GM23338 (cell line): ENCODE results near the gene DPH5. TPM values are rescaled to one million over a fixed set of nuclear protein-coding genes. Genes with fewer than 3 reads are reported as not detected.
"Not testable (repeated sequence)": the region's sequence is repeated elsewhere in the genome, so short reads cannot be mapped to it uniquely, and the experiment has no call there.

Source experiments
- ATAC-seq: fragments of 200-7000 bp; cut with Tn5 transposase; 3 replicates; pipeline ENCODE4 v1.9.1; 2020
- DNase-seq: peaks from one replicate; pipeline ENCODE4 v3.0.0-alpha.2; 2015; ENCODE audit warnings: low spot score
- H2AFZ ChIP-seq: fragments of 200-600 bp; sonication (generic); 2 replicates; pipeline ENCODE4 v1.8.0; 2016; ENCODE audit warnings: antibody characterized with exemption, mild to moderate bottlenecking, moderate library complexity
- H3F3A ChIP-seq: fragments of 200-600 bp; sonication (generic); replicated peaks from 2 replicates; pipeline ENCODE4 v1.8.0; 2017; ENCODE audit warnings: antibody characterized with exemption, mixed run types, low read depth
- H3K27ac ChIP-seq: fragments of 200-600 bp; sonication (generic); 2 replicates; pipeline ENCODE4 v1.6.1; 2016; ENCODE audit warnings: low read depth
- H3K27me3 ChIP-seq: fragments of 200-600 bp; sonication (generic); 2 replicates; pipeline ENCODE4 v1.8.0; 2016; ENCODE audit warnings: mild to moderate bottlenecking, mixed run types, moderate library complexity; ENCODE audit not compliant: insufficient read depth
- H3K36me3 ChIP-seq: fragments of 200-600 bp; sonication (generic); 2 replicates; pipeline ENCODE4 v1.8.0; 2016; ENCODE audit warnings: mild to moderate bottlenecking; ENCODE audit not compliant: insufficient read depth
- H3K4me1 ChIP-seq: fragments of 200-600 bp; sonication (generic); 2 replicates; pipeline ENCODE4 v1.8.0; 2016; ENCODE audit warnings: mild to moderate bottlenecking, moderate library complexity; ENCODE audit not compliant: insufficient read depth
- H3K4me2 ChIP-seq: fragments of 200-600 bp; sonication (generic); 2 replicates; pipeline ENCODE4 v1.7.1; 2017; ENCODE audit warnings: mixed run types
- H3K4me3 ChIP-seq: fragments of 200-600 bp; sonication (generic); 2 replicates; pipeline ENCODE4 v1.6.1; 2016; ENCODE audit warnings: mixed run types
- H3K79me2 ChIP-seq: fragments of 200-600 bp; sonication (generic); replicated peaks from 2 replicates; pipeline ENCODE4 v1.8.0; 2017; ENCODE audit warnings: mild to moderate bottlenecking; ENCODE audit not compliant: insufficient read depth
- H3K9me2 ChIP-seq: fragments of 200-600 bp; sonication (generic); 2 replicates; pipeline ENCODE4 v1.8.0; 2017; ENCODE audit not compliant: insufficient read depth
- H4K20me1 ChIP-seq: fragments of 200-600 bp; sonication (generic); replicated peaks from 2 replicates; pipeline ENCODE4 v1.8.0; 2017; ENCODE audit warnings: mild to moderate bottlenecking; ENCODE audit not compliant: insufficient read depth
- H3K27ac Mint-ChIP-seq: 2 replicates; pipeline ENCODE4 v1.8.0; 2020; ENCODE audit warnings: inconsistent platforms, mild to moderate bottlenecking, moderate library complexity, mixed read lengths
- H3K27me3 Mint-ChIP-seq: 3 replicates; pipeline ENCODE4 v1.8.0; 2022; ENCODE audit warnings: low read depth, mild to moderate bottlenecking, moderate library complexity, mixed read lengths, inconsistent platforms; ENCODE audit not compliant: insufficient read depth, poor library complexity
- H3K36me3 Mint-ChIP-seq: 3 replicates; pipeline ENCODE4 v1.8.0; 2021; ENCODE audit warnings: low read depth, mild to moderate bottlenecking, inconsistent platforms, moderate library complexity, mixed read lengths
- H3K4me1 Mint-ChIP-seq: 3 replicates; pipeline ENCODE4 v1.8.0; 2020; ENCODE audit warnings: mild to moderate bottlenecking, inconsistent platforms, mixed read lengths
- H3K4me3 Mint-ChIP-seq: 3 replicates; pipeline ENCODE4 v1.8.0; 2021; ENCODE audit warnings: moderate library complexity, mild to moderate bottlenecking, inconsistent platforms, mixed read lengths
- H3K9me3 Mint-ChIP-seq: 3 replicates; pipeline ENCODE4 v1.8.0; 2020; ENCODE audit warnings: moderate library complexity, mild to moderate bottlenecking, inconsistent platforms, mixed read lengths
- CREB1 ChIP-seq: fragments of 250-450 bp; sonication (Bioruptor Pico); IDR thresholded peaks from 2 replicates; pipeline ENCODE4 v1.5.0; 2020; ENCODE audit warnings: low read depth, mild to moderate bottlenecking, moderate library complexity
- EZH2 ChIP-seq: fragments of 200-600 bp; sonication (generic); IDR thresholded peaks from one replicate; pipeline ENCODE4 v1.8.0; 2017; ENCODE audit warnings: antibody characterized with exemption, mild to moderate bottlenecking, low read depth; ENCODE audit not compliant: unreplicated experiment
- EZH2phosphoT487 ChIP-seq: fragments of 200-600 bp; sonication (generic); IDR thresholded peaks from one replicate; pipeline ENCODE4 v1.8.1; 2018; ENCODE audit warnings: antibody characterized with exemption; ENCODE audit not compliant: unreplicated experiment
- JUNB ChIP-seq: IDR thresholded peaks from one replicate; pipeline ENCODE4 v1.6.1; 2016; ENCODE audit warnings: antibody characterized with exemption; ENCODE audit not compliant: unreplicated experiment
- NANOG ChIP-seq: IDR thresholded peaks from 2 replicates; pipeline ENCODE4 v1.6.1; 2016; ENCODE audit warnings: antibody characterized with exemption, borderline replicate concordance
- POLR2AphosphoS5 ChIP-seq: IDR thresholded peaks from 2 replicates; pipeline ENCODE4 v1.6.1; 2016; ENCODE audit warnings: antibody characterized with exemption, low read depth
- STAT1 ChIP-seq: IDR thresholded peaks from one replicate; pipeline ENCODE4 v1.6.1; 2016; ENCODE audit warnings: antibody characterized with exemption; ENCODE audit not compliant: unreplicated experiment
- ZNF114 ChIP-seq: fragments of 250-450 bp; sonication (Bioruptor Pico); IDR thresholded peaks from 2 replicates; pipeline ENCODE4 v1.5.0; 2020; ENCODE audit warnings: mild to moderate bottlenecking, moderate library complexity
- ZNF331 ChIP-seq: fragments of 250-450 bp; sonication (Bioruptor Pico); IDR thresholded peaks from 2 replicates; pipeline ENCODE4 v1.5.0; 2020; ENCODE audit warnings: low read depth, mild to moderate bottlenecking, moderate library complexity
- polyA plus RNA-seq: library from polyadenylated mRNA; unstranded; fragments of >200 nt; fragmentation: Nextera tagmentation; extraction: Ambion mirVana; gene quantifications from 2 replicates; pipeline ENCODE4 v1.2.1, GENCODE V29; 2016
- total RNA-seq: library from RNA; depleted of rRNA; stranded (reverse); fragments of >200 nt; shearing (Covaris generic); gene quantifications from 2 replicates; pipeline ENCODE4 v1.2.3, GENCODE V29; 2014
- TF ChIP-seq, protein P1 (sequence below): IDR thresholded peaks from 2 replicates; pipeline ENCODE4 v1.6.1; 2016; ENCODE audit warnings: antibody characterized with exemption

The DPH5 gene
- total and polyA plus RNA-seq, 2 experiments from 2014 or later: 50.6 to 53.5 TPM

DNA sequence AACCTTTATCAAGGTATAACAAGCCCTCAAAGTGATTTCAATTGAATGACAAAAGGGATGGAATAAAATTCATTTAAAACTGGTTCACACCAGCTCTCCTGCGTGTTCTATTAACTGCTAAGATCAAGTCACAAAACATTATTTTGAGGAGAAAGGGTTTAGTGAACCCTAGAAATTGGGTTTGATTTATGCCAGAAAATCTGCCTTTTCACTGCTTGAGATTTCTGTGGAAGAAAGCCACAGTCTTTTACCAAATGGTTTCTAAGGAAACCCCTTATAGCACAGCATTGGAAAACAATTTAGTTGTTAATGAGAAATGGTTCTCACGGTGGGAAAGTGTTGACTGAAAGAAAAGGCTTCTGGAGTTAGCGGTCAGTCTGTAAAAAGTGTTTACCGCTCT is 43.6 kb upstream of the DPH5 start (continued):
- TF ChIP-seq ZNF331 (CRISPR knock-in tag) (no peak), ZNF114 (CRISPR knock-in tag) (no peak), EZH2phosphoT487 (no peak), STAT1 (no peak)

DNA sequence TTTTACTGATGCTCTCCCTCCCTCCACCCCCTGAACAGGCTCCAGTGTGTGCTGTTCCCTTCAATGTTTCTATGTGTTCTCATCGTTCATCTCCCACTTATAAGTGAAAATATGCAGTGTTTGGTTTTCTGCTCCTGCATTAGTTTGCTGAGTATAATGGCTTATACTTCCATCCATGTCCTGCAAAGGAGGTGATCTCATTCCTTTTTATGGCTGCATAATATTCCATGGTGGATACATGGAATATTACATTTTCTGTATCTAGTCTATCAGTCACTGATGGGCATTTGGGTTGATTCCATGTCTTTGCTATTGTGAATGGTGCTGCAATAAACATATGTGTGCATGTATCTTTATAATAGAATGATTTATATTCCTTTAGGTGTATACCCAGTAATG is 41.4 kb upstream of the DPH5 start:
- H2AFZ ChIP-seq, H3K27me3 ChIP-seq, ATAC-seq, H3K4me3 ChIP-seq, H3K4me1 Mint-ChIP-seq, H3F3A ChIP-seq, H4K20me1 ChIP-seq, H3K27ac Mint-ChIP-seq, H3K4me1 ChIP-seq, H3K4me3 Mint-ChIP-seq, H3K36me3 Mint-ChIP-seq, H3K4me2 ChIP-seq, H3K27me3 Mint-ChIP-seq, H3K9me2 ChIP-seq, H3K36me3 ChIP-seq, DNase-seq, H3K27ac ChIP-seq, H3K9me3 Mint-ChIP-seq, H3K79me2 ChIP-seq: not testable (repeated sequence)

DNA sequence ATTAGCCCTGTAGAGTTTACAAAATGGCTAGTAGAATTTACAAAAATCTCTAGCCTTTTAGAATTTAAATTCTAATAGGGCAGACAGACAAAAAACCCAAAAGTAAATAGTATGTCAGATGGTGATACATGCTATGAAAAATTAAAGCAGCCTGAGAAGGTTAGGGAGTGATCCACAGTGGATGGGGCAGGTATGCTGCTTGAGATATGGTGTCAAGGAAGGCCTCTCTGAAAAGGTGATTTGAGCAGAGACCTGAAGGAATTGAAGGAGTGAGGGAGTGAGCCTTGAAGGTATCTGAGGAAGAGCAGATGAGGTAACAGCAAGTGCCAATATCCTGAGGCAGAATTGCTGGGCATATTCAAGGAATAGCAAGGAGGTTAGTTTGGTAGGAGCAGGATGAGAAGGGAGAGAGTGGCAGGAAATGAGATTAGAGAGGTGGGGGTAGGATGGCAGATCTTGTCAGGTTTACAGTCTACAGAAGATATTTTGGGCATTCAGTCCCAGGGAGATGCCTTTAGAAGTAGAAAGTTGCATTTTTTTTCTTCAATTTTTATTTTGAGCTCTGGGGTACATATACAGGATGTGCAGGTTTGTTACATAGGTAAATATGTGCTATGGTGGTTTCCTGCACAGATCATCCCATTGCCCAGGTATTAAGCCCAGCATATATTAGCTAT is 40.8 kb upstream of the DPH5 start:
- Mint-ChIP-seq H3K27me3 (no peaks in the 10 kb centered on the region), H3K36me3 (no peaks in the 10 kb centered on the region), H3K27ac (no peak overlapping the region), H3K4me3 (no peak overlapping the region), H3K4me1 (peaks cover 10% of the 10 kb centered on the region; the same call in 2 of the 3 replicates), H3K9me3 (no peaks in the 10 kb centered on the region)
- no peak overlapping the region for H2AFZ ChIP-seq
- H4K20me1 ChIP-seq: no peaks in the 10 kb centered on the region
- ATAC-seq (no peak), DNase-seq (no peak)
- no peak for TF ChIP-seq POLR2AphosphoS5
- TF ChIP-seq EZH2: no peak
- TF ChIP-seq NANOG: no peak
- no peak for TF ChIP-seq STAT1
- TF ChIP-seq, protein P1, sequence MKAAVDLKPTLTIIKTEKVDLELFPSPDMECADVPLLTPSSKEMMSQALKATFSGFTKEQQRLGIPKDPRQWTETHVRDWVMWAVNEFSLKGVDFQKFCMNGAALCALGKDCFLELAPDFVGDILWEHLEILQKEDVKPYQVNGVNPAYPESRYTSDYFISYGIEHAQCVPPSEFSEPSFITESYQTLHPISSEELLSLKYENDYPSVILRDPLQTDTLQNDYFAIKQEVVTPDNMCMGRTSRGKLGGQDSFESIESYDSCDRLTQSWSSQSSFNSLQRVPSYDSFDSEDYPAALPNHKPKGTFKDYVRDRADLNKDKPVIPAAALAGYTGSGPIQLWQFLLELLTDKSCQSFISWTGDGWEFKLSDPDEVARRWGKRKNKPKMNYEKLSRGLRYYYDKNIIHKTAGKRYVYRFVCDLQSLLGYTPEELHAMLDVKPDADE: no peak
- no peak for TF ChIP-seq CREB1 (CRISPR knock-in tag)
- TF ChIP-seq ZNF331 (CRISPR knock-in tag): no peak
- no peak for TF ChIP-seq ZNF114 (CRISPR knock-in tag)
- TF ChIP-seq JUNB: no peak
- H3K9me2 ChIP-seq: no peaks in the 10 kb centered on the region
- no peak overlapping the region for H3K4me3 ChIP-seq
- no peaks in the 10 kb centered on the region for H3K36me3 ChIP-seq
- no peaks in the 10 kb centered on the region; the same call in 1 of the 2 replicates for H3K4me1 ChIP-seq
- no peaks in the 10 kb centered on the region for H3K27me3 ChIP-seq
- no peaks in the 10 kb centered on the region for H3F3A ChIP-seq
- no peak overlapping the region for H3K27ac ChIP-seq
- H3K79me2 ChIP-seq: no peaks in the 10 kb centered on the region
- no peak overlapping the region for H3K4me2 ChIP-seq
